ENCODE measurements around the gene TMEM132E. TPM values are rescaled to one million over a fixed set of nuclear protein-coding genes. Genes with fewer than 3 reads are reported as not detected.
A peak's percentile ranks its signal among the peaks of the same experiment; 100 is the strongest.

The TMEM132E gene
- total RNA-seq, 3 donors from 2014 or later: under 0.01 TPM; not detected in 1

- Histone ChIP-seq H3K27ac (no peak overlapping the region), H3K9me3 (no peaks in the 10 kb centered on the region), H3K4me1 (no peaks in the 10 kb centered on the region), H3K27me3 (peaks cover 0 to 8% of the 10 kb centered on the region in 2 donors), H3K4me3 (no peak overlapping the region), H3K36me3 (no peaks in the 10 kb centered on the region)
- peak in 1 of 2 donors; percentile 9 for DNase-seq (ENCODE audit: low spot score in 2 of 2)
- intact Hi-C loops (cut with DNase I; ENCODE audit: low total_unique reads): no loop called here
- TF ChIP-seq POLR2AphosphoS5 (IDR thresholded peaks at IDR 0.05): no peak
- no peak for TF ChIP-seq POLR2A (IDR thresholded peaks at IDR 0.05)
- no peak for TF ChIP-seq CTCF (IDR thresholded peaks at IDR 0.05)
These were observed 86.7 kb downstream of the TMEM132E start for GRCh38 chr17:34665819-34666763.

GRCh38 chr17:34667656-34668055, 88.3 kb downstream of the TMEM132E start:
- TF ChIP-seq POLR2AphosphoS5 (IDR thresholded peaks at IDR 0.05) (no peak), CTCF (IDR thresholded peaks at IDR 0.05) (no peak), POLR2A (IDR thresholded peaks at IDR 0.05) (no peak)
- H3K27ac ChIP-seq: no peak overlapping the region
- intact Hi-C loops (cut with DNase I; ENCODE audit: low total_unique reads): no loop called here
- H3K27me3 ChIP-seq: peaks cover 0 to 8% of the 10 kb centered on the region in 2 donors
- no peak for DNase-seq (ENCODE audit: low spot score in 2 of 2)
- H3K4me1 ChIP-seq: no peaks in the 10 kb centered on the region
- no peaks in the 10 kb centered on the region for H3K9me3 ChIP-seq
- H3K36me3 ChIP-seq: no peaks in the 10 kb centered on the region
- no peak overlapping the region for H3K4me3 ChIP-seq

- H3K4me3 ChIP-seq: no peak overlapping the region
- H3K36me3 ChIP-seq: no peaks in the 10 kb centered on the region
- no peak for DNase-seq (ENCODE audit: low spot score in 2 of 2)
- peaks cover 0 to 8% of the 10 kb centered on the region in 2 donors for H3K27me3 ChIP-seq
- H3K4me1 ChIP-seq: no peaks in the 10 kb centered on the region
- TF ChIP-seq POLR2AphosphoS5 (IDR thresholded peaks at IDR 0.05): no peak
- no peak for TF ChIP-seq CTCF (IDR thresholded peaks at IDR 0.05)
- no peak for TF ChIP-seq POLR2A (IDR thresholded peaks at IDR 0.05)
- no peaks in the 10 kb centered on the region for H3K9me3 ChIP-seq
- intact Hi-C loops (cut with DNase I; ENCODE audit: low total_unique reads): no loop called here
- H3K27ac ChIP-seq: no peak overlapping the region
These were observed 88.8 kb downstream of the TMEM132E start for GRCh38 chr17:34668206-34668605.

- H3K4me1 ChIP-seq: no peaks in the 10 kb centered on the region
- no peak overlapping the region for H3K4me3 ChIP-seq
- TF ChIP-seq POLR2A (IDR thresholded peaks at IDR 0.05) (no peak), POLR2AphosphoS5 (IDR thresholded peaks at IDR 0.05) (no peak), CTCF (IDR thresholded peaks at IDR 0.05) (no peak)
- no peak for DNase-seq (ENCODE audit: low spot score in 2 of 2)
- no peaks in the 10 kb centered on the region for H3K9me3 ChIP-seq
- intact Hi-C loops (cut with DNase I; ENCODE audit: low total_unique reads): no loop called here
- H3K27me3 ChIP-seq: peaks cover 0 to under 1% of the 10 kb centered on the region in 2 donors
- no peaks in the 10 kb centered on the region for H3K36me3 ChIP-seq
- no peak overlapping the region for H3K27ac ChIP-seq
These were observed 90.1 kb downstream of the TMEM132E start for GRCh38 chr17:34669511-34669910.

- Histone ChIP-seq H3K4me1 (no peaks in the 10 kb centered on the region), H3K27ac (no peak overlapping the region), H3K27me3 (no peaks in the 10 kb centered on the region), H3K36me3 (no peaks in the 10 kb centered on the region), H3K4me3 (no peak overlapping the region), H3K9me3 (no peaks in the 10 kb centered on the region)
- no peak for DNase-seq (ENCODE audit: low spot score in 2 of 2)
- TF ChIP-seq POLR2A (IDR thresholded peaks at IDR 0.05): no peak
- no peak for TF ChIP-seq POLR2AphosphoS5 (IDR thresholded peaks at IDR 0.05)
- no peak for TF ChIP-seq CTCF (IDR thresholded peaks at IDR 0.05)
- intact Hi-C loops (cut with DNase I; ENCODE audit: low total_unique reads): no loop called here
These were observed 91.2 kb downstream of the TMEM132E start for GRCh38 chr17:34670618-34671017.

Measured in breast epithelium (tissue), 4 donors.